GOT3 (cell line): ENCODE measurements around the gene BPNT1.
A peak's percentile ranks its signal among the peaks of the same experiment; 100 is the strongest.
"Not testable (repeated sequence)": the region's sequence is repeated elsewhere in the genome, so short reads cannot be mapped to it uniquely, and the experiment has no call there.

ENCODE experiments used
- DNase-seq: peaks from one replicate; lab custom pipeline; 2025; ENCODE audit warnings: mixed read lengths; lab: John Stamatoyannopoulos, UW

Gene BPNT1

GRCh38 chr1:220077887-220078286 is 11.7 kb downstream of the BPNT1 start:
- no peak for DNase-seq

- DNase-seq, result no peak
Measured at GRCh38 chr1:220076861-220077762, 12.5 kb downstream of the BPNT1 start.

GRCh38 chr1:220067269-220068204 is 22.1 kb downstream of the BPNT1 start:
- DNase-seq, result no peak

- DNase-seq, result no peak
Measured at GRCh38 chr1:220062629-220063028, 27.0 kb downstream of the BPNT1 start.

- DNase-seq, result no peak
Measured at GRCh38 chr1:220060876-220061275, 28.7 kb downstream of the BPNT1 start.

GRCh38 chr1:220056374-220056773 is 33.2 kb downstream of the BPNT1 start:
- no peak for DNase-seq

- peak; percentile 85 for DNase-seq
Measured at GRCh38 chr1:220046052-220046930, 43.3 kb downstream of the BPNT1 start, which contains the start of gene EPRS1. EPRS1 (minus strand) TSS chr1:220046505; CDS start chr1:220046388, 117 bp downstream.

- no peak for DNase-seq
Measured at GRCh38 chr1:220045356-220046051, 44.1 kb downstream of the BPNT1 start.

GRCh38 chr1:220044678-220045355 is 44.8 kb downstream of the BPNT1 start:
- DNase-seq, result no peak

- no peak for DNase-seq
Measured at GRCh38 chr1:220043646-220044045, 45.9 kb downstream of the BPNT1 start.

GRCh38 chr1:220040028-220040596 is 49.5 kb downstream of the BPNT1 start:
- no peak for DNase-seq

- no peak for DNase-seq
Measured at GRCh38 chr1:220038640-220039039, 50.9 kb downstream of the BPNT1 start.

GRCh38 chr1:220037810-220038209 is 51.8 kb downstream of the BPNT1 start:
- not testable (repeated sequence) for DNase-seq

- no peak for DNase-seq
Measured at GRCh38 chr1:220032911-220033310, 56.7 kb downstream of the BPNT1 start.

GRCh38 chr1:220031287-220031686 is 58.3 kb downstream of the BPNT1 start:
- DNase-seq, result no peak

- no peak for DNase-seq
Measured at GRCh38 chr1:220028346-220028895, 61.2 kb downstream of the BPNT1 start.

GRCh38 chr1:220019071-220019470 is 70.5 kb downstream of the BPNT1 start:
- no peak for DNase-seq

- DNase-seq, result no peak
Measured at GRCh38 chr1:220013497-220013896, 76.1 kb downstream of the BPNT1 start.

- DNase-seq, result no peak
Measured at GRCh38 chr1:220012259-220012658, 77.3 kb downstream of the BPNT1 start.

- no peak for DNase-seq
Measured at GRCh38 chr1:220011620-220012019, 78.0 kb downstream of the BPNT1 start.
